HG02588 (cell line): ENCODE data around the gene UBE2A.
A peak's percentile ranks its signal among the peaks of the same experiment; 100 is the strongest.

Source experiments
- ATAC-seq: cut with Tn5 transposase; IDR thresholded peaks from one replicate; pipeline ENCODE4 v1.9.1; 2021; ENCODE audit warnings: mild to moderate bottlenecking, moderate library complexity; ENCODE audit not compliant: unreplicated experiment

UBE2A gene

DNA sequence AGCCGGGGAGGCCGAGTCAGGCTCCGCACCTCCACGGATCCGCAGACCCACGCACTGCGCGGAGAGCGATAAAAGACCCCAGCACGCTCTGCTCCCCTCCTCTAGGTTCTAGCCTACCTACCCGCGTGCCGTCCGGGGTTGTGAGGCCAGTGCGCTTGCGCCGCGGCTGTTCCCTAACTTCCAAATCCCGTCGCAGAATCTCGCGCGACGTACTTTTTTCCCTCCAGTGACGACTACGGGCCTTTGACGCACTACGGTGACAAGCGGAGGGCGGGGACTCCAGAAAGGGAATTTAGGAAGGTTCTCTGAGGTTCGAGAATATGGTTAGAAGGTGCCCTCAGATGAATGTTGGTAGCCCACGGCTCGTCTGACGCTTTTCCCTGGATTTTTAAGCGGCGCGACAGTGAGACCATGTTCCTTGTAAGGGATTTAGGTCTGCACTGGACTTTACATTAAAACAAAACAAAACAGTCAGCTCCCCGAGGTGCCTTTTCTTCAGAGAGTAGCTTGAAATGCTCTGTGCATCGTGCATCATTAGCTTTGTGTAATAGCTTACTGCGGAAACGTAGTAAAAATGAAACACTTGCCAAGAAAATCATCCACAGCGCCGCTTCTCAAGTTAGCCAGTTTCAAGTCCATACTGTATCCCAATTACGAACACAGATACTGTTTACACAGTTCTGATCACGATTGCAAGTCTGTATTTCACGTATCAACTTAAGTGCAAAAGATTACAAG lies 32.1 kb downstream of the UBE2A start, which contains the start of gene NKRF:
Gene NKRF, minus strand, starts transcription at position 145 of the 738 bp plus-strand sequence.
- ATAC-seq, result peak; percentile 86

DNA sequence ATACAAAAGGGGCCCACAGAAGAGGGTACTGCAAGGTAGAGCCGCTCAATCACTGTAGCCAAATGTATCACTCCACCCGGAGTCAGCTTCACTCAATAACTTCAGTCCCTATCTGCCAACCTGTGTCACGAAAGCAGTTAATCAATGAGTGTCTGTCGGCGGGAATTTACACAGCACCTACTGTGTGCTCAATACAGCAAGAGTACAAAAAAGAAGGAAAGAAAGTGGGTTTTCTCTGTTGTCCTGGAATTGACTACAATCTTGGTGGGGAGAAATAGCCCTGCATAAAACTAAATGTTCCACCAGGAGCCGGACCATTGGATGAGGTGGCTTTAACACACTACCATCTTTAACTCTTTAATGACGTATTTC lies 32.6 kb downstream of the UBE2A start:
- ATAC-seq, result no peak

DNA sequence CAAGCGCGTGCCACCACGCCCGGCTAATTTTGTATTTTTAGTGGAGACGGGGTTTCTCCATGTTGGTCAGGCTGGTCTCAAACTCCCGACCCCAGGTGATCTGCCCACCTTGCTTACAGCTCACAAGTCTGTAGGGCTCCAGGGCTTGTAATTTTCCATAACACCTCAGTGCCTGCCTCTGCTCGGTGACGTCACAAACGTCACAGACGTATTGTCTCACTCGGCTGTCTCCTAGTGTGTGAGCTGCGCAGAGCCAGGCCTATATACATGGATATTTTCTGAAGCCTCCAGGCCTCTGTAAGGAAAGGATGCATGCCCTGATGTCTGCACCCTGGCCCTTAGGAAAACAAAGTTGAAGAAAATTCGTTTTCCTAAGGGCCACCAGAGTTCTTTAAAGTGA lies 40.4 kb downstream of the UBE2A start:
- ATAC-seq, result no peak

DNA sequence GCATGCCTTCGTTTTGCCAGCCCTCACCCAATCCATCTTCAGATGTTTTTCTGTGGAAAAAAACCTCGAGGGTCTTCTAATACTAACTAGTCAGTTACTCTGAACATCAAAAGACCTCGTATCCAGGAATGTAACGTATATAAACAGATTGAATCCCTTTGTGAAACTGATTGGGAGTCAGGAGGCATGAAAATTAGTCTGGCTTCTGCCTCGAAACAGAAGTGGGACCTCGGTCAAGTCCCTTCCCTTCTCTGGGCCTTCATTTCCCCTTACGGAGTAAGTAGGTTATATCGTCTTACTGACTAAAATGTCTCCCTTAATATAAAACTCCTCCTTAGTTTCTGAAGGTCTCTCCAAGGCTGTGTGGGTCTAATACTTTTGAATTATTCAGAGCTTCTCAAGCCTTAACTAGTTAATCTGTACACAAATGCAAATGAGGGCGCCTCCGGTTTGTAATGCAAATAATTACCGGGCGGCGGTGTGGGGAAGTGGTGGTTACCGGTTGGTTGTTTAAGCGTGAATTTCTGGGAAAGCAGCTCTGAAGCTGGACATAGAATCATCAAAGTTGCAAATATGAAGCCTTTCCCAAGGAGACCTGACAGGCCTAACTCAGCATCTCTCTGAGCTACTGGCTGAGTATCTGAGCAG lies 43.3 kb downstream of the UBE2A start:
- ATAC-seq, result peak; percentile 52

DNA sequence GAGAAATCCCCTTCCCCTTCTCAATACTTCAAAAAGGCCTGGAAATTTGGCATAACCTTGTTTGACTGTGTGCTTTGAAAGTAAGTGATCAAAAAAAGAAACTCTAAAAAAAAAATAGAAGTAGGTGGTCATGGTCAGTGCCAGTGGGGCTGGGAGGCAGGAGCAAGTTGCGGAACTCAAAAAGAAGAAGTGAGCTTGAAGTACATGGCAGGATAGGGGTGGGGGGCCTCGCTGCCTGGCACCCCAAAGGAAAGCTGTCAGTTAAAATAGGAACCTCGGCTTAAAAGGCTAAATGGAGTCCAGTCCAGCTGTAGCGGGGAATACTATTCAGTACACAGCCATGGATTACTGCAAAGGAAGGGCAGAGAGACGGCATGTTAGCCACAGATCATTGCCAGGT lies 44.1 kb downstream of the UBE2A start:
- no peak for ATAC-seq

DNA sequence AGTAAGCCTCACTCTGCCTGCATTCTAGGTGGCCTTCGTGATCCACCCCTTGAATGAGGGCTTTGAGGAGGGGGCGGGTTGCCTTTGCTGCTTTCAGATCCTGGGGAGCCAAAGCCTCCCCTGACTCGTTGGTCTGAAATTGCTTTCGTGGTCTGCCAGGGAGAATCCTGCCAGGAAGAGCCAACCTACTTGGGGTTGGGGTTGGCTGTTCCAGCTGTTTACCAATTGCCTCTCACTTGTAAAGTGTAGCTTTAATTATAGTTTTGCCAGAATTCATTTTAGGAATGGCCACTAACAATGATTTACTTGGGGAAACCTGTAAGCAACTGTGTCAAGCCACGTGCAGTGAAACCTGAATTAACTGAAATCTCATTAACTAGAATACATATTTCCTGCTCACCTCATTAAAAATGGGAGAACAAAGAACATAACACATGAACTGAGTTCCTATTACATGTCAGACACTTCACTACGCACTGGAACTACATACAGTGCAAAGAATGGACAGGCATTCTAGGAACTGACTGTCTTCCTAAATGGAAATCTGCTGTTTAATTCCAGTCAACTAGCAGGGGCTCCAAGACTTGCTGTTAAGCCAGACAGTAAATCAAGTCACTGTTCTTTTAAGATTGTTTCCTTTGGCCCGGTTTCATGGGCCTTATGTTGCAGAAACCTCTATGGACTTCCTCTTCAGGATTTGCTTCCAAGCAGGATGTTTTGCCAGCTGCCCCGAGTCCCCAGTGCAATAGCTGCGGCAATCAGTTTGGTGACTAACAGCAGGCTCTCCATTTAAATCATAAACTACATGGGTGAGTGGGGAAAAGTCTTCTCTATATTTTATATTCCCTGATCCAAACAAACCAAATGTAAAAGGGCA lies 48.2 kb downstream of the UBE2A start:
- ATAC-seq, result no peak

DNA sequence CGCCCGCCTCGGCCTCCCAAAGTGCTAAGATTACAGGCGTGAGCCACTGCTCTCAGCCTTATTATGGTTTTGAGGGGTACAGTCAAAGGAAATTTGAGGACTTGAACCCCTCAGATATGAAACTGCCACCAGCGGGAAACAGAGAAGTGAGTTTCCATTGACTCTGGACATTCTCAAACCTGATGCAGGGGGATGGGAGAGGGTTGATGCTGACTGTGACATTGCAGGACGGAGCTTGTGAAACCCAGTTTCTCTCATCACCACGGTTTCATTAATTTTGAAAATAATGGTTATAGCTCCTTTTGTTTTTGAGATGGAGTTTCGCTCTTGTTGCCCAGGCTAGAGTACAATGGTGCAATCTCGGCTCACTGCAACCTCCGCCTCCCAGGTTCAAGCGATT lies 50.1 kb downstream of the UBE2A start:
- no peak for ATAC-seq

DNA sequence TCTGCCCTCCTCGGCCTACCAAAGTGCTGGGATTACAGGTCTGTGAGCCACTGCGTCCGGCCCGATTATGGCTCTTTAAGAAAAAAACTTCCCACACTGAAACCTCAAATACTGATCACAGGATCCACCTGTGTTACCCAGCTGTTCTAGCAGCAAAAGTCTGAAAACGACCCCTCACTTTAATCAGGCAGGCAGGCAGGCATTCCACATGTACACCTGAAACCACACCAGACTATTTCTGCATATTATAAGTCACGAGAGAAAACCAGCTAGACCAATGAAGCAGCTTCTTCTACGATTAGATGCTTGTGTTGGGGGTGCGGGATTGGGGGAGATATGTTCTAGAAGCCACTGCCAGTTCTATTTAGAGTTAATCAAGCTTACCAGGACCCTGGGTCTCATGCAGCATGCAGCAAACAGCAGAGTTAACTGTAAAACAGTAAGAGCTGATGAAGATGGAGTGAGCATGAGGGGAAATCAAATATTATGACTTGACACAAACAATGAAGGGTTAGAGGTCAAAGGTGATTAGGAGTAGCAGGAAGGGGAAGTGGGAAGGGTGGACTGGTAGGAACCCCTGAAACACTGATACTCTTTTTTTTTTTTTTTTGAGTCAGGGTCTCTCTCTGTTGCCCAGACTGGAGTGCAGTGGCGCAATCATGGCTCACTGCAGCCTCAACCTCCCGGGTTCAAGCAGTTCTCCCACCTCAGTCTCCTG lies 50.7 kb downstream of the UBE2A start:
- no peak for ATAC-seq

DNA sequence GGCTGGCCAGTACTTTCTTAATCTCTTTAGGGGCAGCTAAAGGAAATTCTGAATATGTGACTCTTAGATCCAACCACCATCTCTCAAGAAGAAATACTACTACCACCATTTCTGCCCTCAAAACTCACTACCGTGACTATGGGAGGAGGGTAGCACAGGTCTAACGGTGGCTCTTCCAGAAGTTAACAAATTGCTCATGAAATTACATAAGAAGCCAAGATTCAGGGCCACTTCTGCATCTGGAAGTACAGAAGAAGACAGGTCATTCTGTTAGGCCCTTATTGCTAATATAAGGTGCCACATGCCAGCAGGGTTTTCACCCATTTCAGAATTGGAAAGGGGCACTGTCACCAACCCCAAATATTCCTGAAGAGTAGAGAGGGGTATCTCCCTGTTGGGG lies 51.5 kb downstream of the UBE2A start:
- ATAC-seq, result no peak
